ENCODE results near the gene MRPS9.

MRPS9 gene

GRCh38 chr2:105037572-105038382, at the start of gene MRPS9:
Gene MRPS9 (plus strand): TSS chr2:105038069. CDS start chr2:105038093, 24 bp downstream.
- DNase-seq: peak; percentile 94

GRCh38 chr2:105005181-105005951, 32.5 kb upstream of the MRPS9 start:
- DNase-seq: peak; percentile 62

GRCh38 chr2:105007367-105007766, 30.5 kb upstream of the MRPS9 start:
- DNase-seq: no peak

- DNase-seq: no peak
These were observed 5.4 kb upstream of the MRPS9 start for GRCh38 chr2:105032476-105032875.

- DNase-seq: no peak
These were observed 3.7 kb upstream of the MRPS9 start for GRCh38 chr2:105034170-105034569.

- no peak for DNase-seq
These were observed 653 bp downstream of the MRPS9 start for GRCh38 chr2:105038383-105039061.

- no peak for DNase-seq
These were observed 1.7 kb downstream of the MRPS9 start for GRCh38 chr2:105039559-105039958.

- no peak for DNase-seq
These were observed 4.3 kb downstream of the MRPS9 start for GRCh38 chr2:105042189-105042588.

GRCh38 chr2:105052773-105053172, 14.9 kb downstream of the MRPS9 start:
- no peak for DNase-seq

GRCh38 chr2:105055613-105056012, 17.7 kb downstream of the MRPS9 start:
- DNase-seq: no peak

GRCh38 chr2:105056245-105056644, 18.4 kb downstream of the MRPS9 start:
- DNase-seq: no peak

- DNase-seq: no peak
These were observed 19.1 kb downstream of the MRPS9 start for GRCh38 chr2:105057005-105057404.

GRCh38 chr2:105061560-105061959, 23.7 kb downstream of the MRPS9 start:
- no peak for DNase-seq

- DNase-seq: no peak
These were observed 24.3 kb downstream of the MRPS9 start for GRCh38 chr2:105062158-105062557.

- DNase-seq: no peak
These were observed 30.5 kb downstream of the MRPS9 start for GRCh38 chr2:105068387-105068786.

GRCh38 chr2:105068875-105069274, 31.0 kb downstream of the MRPS9 start:
- DNase-seq: no peak

- DNase-seq: no peak
These were observed 32.4 kb downstream of the MRPS9 start for GRCh38 chr2:105070010-105070865.

- no peak for DNase-seq
These were observed 33.5 kb downstream of the MRPS9 start for GRCh38 chr2:105071379-105071778.

GRCh38 chr2:105072039-105072438, 34.2 kb downstream of the MRPS9 start:
- no peak for DNase-seq

- DNase-seq: no peak
These were observed 35.7 kb downstream of the MRPS9 start for GRCh38 chr2:105073591-105073990.

GRCh38 chr2:105076121-105076520, 38.3 kb downstream of the MRPS9 start:
- DNase-seq: no peak

- no peak for DNase-seq
These were observed 41.1 kb downstream of the MRPS9 start for GRCh38 chr2:105078906-105079495.
